GM23338 (cell line): ENCODE data around the gene FMO2. TPM values are rescaled to one million over a fixed set of nuclear protein-coding genes. Genes with fewer than 3 reads are reported as not detected.

Experiments
- ATAC-seq: fragments of 200-7000 bp; cut with Tn5 transposase; 3 replicates; pipeline ENCODE4 v1.9.1; 2020
- DNase-seq: peaks from one replicate; pipeline ENCODE4 v3.0.0-alpha.2; 2015; ENCODE audit warnings: low spot score
- H2AFZ ChIP-seq: fragments of 200-600 bp; sonication (generic); 2 replicates; pipeline ENCODE4 v1.8.0; 2016; ENCODE audit warnings: antibody characterized with exemption, mild to moderate bottlenecking, moderate library complexity
- H3F3A ChIP-seq: fragments of 200-600 bp; sonication (generic); replicated peaks from 2 replicates; pipeline ENCODE4 v1.8.0; 2017; ENCODE audit warnings: antibody characterized with exemption, mixed run types, low read depth
- H3K27ac ChIP-seq: fragments of 200-600 bp; sonication (generic); 2 replicates; pipeline ENCODE4 v1.6.1; 2016; ENCODE audit warnings: low read depth
- H3K27me3 ChIP-seq: fragments of 200-600 bp; sonication (generic); 2 replicates; pipeline ENCODE4 v1.8.0; 2016; ENCODE audit warnings: mild to moderate bottlenecking, mixed run types, moderate library complexity; ENCODE audit not compliant: insufficient read depth
- H3K36me3 ChIP-seq: fragments of 200-600 bp; sonication (generic); 2 replicates; pipeline ENCODE4 v1.8.0; 2016; ENCODE audit warnings: mild to moderate bottlenecking; ENCODE audit not compliant: insufficient read depth
- H3K4me1 ChIP-seq: fragments of 200-600 bp; sonication (generic); 2 replicates; pipeline ENCODE4 v1.8.0; 2016; ENCODE audit warnings: mild to moderate bottlenecking, moderate library complexity; ENCODE audit not compliant: insufficient read depth
- H3K4me2 ChIP-seq: fragments of 200-600 bp; sonication (generic); 2 replicates; pipeline ENCODE4 v1.7.1; 2017; ENCODE audit warnings: mixed run types
- H3K4me3 ChIP-seq: fragments of 200-600 bp; sonication (generic); 2 replicates; pipeline ENCODE4 v1.6.1; 2016; ENCODE audit warnings: mixed run types
- H3K79me2 ChIP-seq: fragments of 200-600 bp; sonication (generic); replicated peaks from 2 replicates; pipeline ENCODE4 v1.8.0; 2017; ENCODE audit warnings: mild to moderate bottlenecking; ENCODE audit not compliant: insufficient read depth
- H3K9me2 ChIP-seq: fragments of 200-600 bp; sonication (generic); 2 replicates; pipeline ENCODE4 v1.8.0; 2017; ENCODE audit not compliant: insufficient read depth
- H4K20me1 ChIP-seq: fragments of 200-600 bp; sonication (generic); replicated peaks from 2 replicates; pipeline ENCODE4 v1.8.0; 2017; ENCODE audit warnings: mild to moderate bottlenecking; ENCODE audit not compliant: insufficient read depth
- H3K27ac Mint-ChIP-seq: 2 replicates; pipeline ENCODE4 v1.8.0; 2020; ENCODE audit warnings: inconsistent platforms, mild to moderate bottlenecking, moderate library complexity, mixed read lengths
- H3K27me3 Mint-ChIP-seq: 3 replicates; pipeline ENCODE4 v1.8.0; 2022; ENCODE audit warnings: low read depth, mild to moderate bottlenecking, moderate library complexity, mixed read lengths, inconsistent platforms; ENCODE audit not compliant: insufficient read depth, poor library complexity
- H3K36me3 Mint-ChIP-seq: 3 replicates; pipeline ENCODE4 v1.8.0; 2021; ENCODE audit warnings: low read depth, mild to moderate bottlenecking, inconsistent platforms, moderate library complexity, mixed read lengths
- H3K4me1 Mint-ChIP-seq: 3 replicates; pipeline ENCODE4 v1.8.0; 2020; ENCODE audit warnings: mild to moderate bottlenecking, inconsistent platforms, mixed read lengths
- H3K4me3 Mint-ChIP-seq: 3 replicates; pipeline ENCODE4 v1.8.0; 2021; ENCODE audit warnings: moderate library complexity, mild to moderate bottlenecking, inconsistent platforms, mixed read lengths
- H3K9me3 Mint-ChIP-seq: 3 replicates; pipeline ENCODE4 v1.8.0; 2020; ENCODE audit warnings: moderate library complexity, mild to moderate bottlenecking, inconsistent platforms, mixed read lengths
- CREB1 ChIP-seq: fragments of 250-450 bp; sonication (Bioruptor Pico); IDR thresholded peaks from 2 replicates; pipeline ENCODE4 v1.5.0; 2020; ENCODE audit warnings: low read depth, mild to moderate bottlenecking, moderate library complexity
- EZH2phosphoT487 ChIP-seq: fragments of 200-600 bp; sonication (generic); IDR thresholded peaks from one replicate; pipeline ENCODE4 v1.8.1; 2018; ENCODE audit warnings: antibody characterized with exemption; ENCODE audit not compliant: unreplicated experiment
- JUNB ChIP-seq: IDR thresholded peaks from one replicate; pipeline ENCODE4 v1.6.1; 2016; ENCODE audit warnings: antibody characterized with exemption; ENCODE audit not compliant: unreplicated experiment
- NANOG ChIP-seq: IDR thresholded peaks from 2 replicates; pipeline ENCODE4 v1.6.1; 2016; ENCODE audit warnings: antibody characterized with exemption, borderline replicate concordance
- STAT1 ChIP-seq: IDR thresholded peaks from one replicate; pipeline ENCODE4 v1.6.1; 2016; ENCODE audit warnings: antibody characterized with exemption; ENCODE audit not compliant: unreplicated experiment
- ZNF331 ChIP-seq: fragments of 250-450 bp; sonication (Bioruptor Pico); IDR thresholded peaks from 2 replicates; pipeline ENCODE4 v1.5.0; 2020; ENCODE audit warnings: low read depth, mild to moderate bottlenecking, moderate library complexity
- polyA plus RNA-seq: library from polyadenylated mRNA; unstranded; fragments of >200 nt; fragmentation: Nextera tagmentation; extraction: Ambion mirVana; gene quantifications from 2 replicates; pipeline ENCODE4 v1.2.1, GENCODE V29; 2016
- total RNA-seq: library from RNA; depleted of rRNA; stranded (reverse); fragments of >200 nt; shearing (Covaris generic); gene quantifications from 2 replicates; pipeline ENCODE4 v1.2.3, GENCODE V29; 2014
- TF ChIP-seq, protein P1 (sequence below): fragments of 250-450 bp; sonication (Bioruptor Pico); IDR thresholded peaks from 2 replicates; pipeline ENCODE4 v1.5.0; 2020; ENCODE audit warnings: mild to moderate bottlenecking, moderate library complexity

The FMO2 gene
- total and polyA plus RNA-seq, 2 experiments from 2014 or later, result 0.31 TPM; not detected in 1

- TF ChIP-seq, protein P1, sequence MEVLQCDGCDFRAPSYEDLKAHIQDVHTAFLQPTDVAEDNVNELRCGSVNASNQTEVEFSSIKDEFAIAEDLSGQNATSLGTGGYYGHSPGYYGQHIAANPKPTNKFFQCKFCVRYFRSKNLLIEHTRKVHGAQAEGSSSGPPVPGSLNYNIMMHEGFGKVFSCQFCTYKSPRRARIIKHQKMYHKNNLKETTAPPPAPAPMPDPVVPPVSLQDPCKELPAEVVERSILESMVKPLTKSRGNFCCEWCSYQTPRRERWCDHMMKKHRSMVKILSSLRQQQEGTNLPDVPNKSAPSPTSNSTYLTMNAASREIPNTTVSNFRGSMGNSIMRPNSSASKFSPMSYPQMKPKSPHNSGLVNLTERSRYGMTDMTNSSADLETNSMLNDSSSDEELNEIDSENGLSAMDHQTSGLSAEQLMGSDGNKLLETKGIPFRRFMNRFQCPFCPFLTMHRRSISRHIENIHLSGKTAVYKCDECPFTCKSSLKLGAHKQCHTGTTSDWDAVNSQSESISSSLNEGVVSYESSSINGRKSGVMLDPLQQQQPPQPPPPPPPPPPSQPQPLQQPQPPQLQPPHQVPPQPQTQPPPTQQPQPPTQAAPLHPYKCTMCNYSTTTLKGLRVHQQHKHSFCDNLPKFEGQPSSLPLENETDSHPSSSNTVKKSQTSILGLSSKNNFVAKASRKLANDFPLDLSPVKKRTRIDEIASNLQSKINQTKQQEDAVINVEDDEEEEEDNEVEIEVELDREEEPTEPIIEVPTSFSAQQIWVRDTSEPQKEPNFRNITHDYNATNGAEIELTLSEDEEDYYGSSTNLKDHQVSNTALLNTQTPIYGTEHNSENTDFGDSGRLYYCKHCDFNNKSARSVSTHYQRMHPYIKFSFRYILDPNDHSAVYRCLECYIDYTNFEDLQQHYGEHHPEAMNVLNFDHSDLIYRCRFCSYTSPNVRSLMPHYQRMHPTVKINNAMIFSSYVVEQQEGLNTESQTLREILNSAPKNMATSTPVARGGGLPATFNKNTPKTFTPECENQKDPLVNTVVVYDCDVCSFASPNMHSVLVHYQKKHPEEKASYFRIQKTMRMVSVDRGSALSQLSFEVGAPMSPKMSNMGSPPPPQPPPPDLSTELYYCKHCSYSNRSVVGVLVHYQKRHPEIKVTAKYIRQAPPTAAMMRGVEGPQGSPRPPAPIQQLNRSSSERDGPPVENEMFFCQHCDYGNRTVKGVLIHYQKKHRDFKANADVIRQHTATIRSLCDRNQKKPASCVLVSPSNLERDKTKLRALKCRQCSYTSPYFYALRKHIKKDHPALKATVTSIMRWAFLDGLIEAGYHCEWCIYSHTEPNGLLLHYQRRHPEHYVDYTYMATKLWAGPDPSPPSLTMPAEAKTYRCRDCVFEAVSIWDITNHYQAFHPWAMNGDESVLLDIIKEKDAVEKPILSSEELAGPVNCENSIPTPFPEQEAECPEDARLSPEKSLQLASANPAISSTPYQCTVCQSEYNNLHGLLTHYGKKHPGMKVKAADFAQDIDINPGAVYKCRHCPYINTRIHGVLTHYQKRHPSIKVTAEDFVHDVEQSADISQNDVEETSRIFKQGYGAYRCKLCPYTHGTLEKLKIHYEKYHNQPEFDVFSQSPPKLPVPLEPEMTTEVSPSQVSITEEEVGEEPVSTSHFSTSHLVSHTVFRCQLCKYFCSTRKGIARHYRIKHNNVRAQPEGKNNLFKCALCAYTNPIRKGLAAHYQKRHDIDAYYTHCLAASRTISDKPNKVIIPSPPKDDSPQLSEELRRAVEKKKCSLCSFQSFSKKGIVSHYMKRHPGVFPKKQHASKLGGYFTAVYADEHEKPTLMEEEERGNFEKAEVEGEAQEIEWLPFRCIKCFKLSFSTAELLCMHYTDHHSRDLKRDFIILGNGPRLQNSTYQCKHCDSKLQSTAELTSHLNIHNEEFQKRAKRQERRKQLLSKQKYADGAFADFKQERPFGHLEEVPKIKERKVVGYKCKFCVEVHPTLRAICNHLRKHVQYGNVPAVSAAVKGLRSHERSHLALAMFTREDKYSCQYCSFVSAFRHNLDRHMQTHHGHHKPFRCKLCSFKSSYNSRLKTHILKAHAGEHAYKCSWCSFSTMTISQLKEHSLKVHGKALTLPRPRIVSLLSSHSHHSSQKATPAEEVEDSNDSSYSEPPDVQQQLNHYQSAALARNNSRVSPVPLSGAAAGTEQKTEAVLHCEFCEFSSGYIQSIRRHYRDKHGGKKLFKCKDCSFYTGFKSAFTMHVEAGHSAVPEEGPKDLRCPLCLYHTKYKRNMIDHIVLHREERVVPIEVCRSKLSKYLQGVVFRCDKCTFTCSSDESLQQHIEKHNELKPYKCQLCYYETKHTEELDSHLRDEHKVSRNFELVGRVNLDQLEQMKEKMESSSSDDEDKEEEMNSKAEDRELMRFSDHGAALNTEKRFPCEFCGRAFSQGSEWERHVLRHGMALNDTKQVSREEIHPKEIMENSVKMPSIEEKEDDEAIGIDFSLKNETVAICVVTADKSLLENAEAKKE (CRISPR knock-in tag), result no peak
- TF ChIP-seq STAT1 (no peak), CREB1 (CRISPR knock-in tag) (no peak), JUNB (no peak), ZNF331 (CRISPR knock-in tag) (no peak), EZH2phosphoT487 (no peak), NANOG (no peak)
These were observed 18.7 kb upstream of the FMO2 start (continued) for GRCh38 chr1:171166361-171166760.

GRCh38 chr1:171167785-171168184 is 17.3 kb upstream of the FMO2 start:
- no peaks in the 10 kb centered on the region for H3F3A ChIP-seq
- H3K27me3 Mint-ChIP-seq, result no peaks in the 10 kb centered on the region
- no peak overlapping the region for H3K27ac ChIP-seq
- no peaks in the 10 kb centered on the region for H3K79me2 ChIP-seq
- no peak overlapping the region for H3K27ac Mint-ChIP-seq
- peaks cover 8% of the 10 kb centered on the region; the same call in 2 of the 3 replicates for H3K9me3 Mint-ChIP-seq
- H3K36me3 ChIP-seq, result no peaks in the 10 kb centered on the region
- no peak overlapping the region for H3K4me3 Mint-ChIP-seq
- no peak for DNase-seq
- 0 out of 2 replicates have a peak, but pooled peaks cover 2% of the 10 kb centered on the region for H3K9me2 ChIP-seq
- no peak for ATAC-seq
- no peaks in the 10 kb centered on the region for H3K4me1 Mint-ChIP-seq
- no peaks in the 10 kb centered on the region for H3K27me3 ChIP-seq
- H3K36me3 Mint-ChIP-seq, result peaks cover 2% of the 10 kb centered on the region; the same call in 2 of the 3 replicates
- H3K4me1 ChIP-seq, result no peaks in the 10 kb centered on the region
- no peak overlapping the region for H3K4me2 ChIP-seq
- H2AFZ ChIP-seq, result no peak overlapping the region
- no peaks in the 10 kb centered on the region for H4K20me1 ChIP-seq
- no peak for TF ChIP-seq CREB1 (CRISPR knock-in tag)
- H3K4me3 ChIP-seq, result no peak overlapping the region
